ENCODE results near the gene SCAI. TPM values are rescaled to one million over a fixed set of nuclear protein-coding genes. Genes with fewer than 3 reads are reported as not detected.
A peak's percentile ranks its signal among the peaks of the same experiment; 100 is the strongest.
"Not testable (repeated sequence)": the region's sequence is repeated elsewhere in the genome, so short reads cannot be mapped to it uniquely, and the experiment has no call there.

Gene SCAI
- total RNA-seq, 1 donor from 2014 or later: 10.0 TPM

- intact Hi-C loops (cut with micrococcal nuclease): no loop called here
- no peak overlapping the region for H3K27ac Mint-ChIP-seq
- no peak for DNase-seq (ENCODE audit: low spot score)
- no peak overlapping the region for H3K4me3 Mint-ChIP-seq
- H3K4me1 Mint-ChIP-seq (ENCODE audit: low read depth): peaks cover 8% of the 10 kb centered on the region
- H3K9me3 Mint-ChIP-seq: no peaks in the 10 kb centered on the region
- H3K27me3 Mint-ChIP-seq (ENCODE audit: insufficient read depth): no peaks in the 10 kb centered on the region
- peaks cover 21% of the 10 kb centered on the region for H3K36me3 Mint-ChIP-seq (ENCODE audit: low read depth)
These were observed 26.6 kb upstream of the SCAI start for GRCh38 chr9:125169895-125170294.

- no peak overlapping the region for H3K4me3 Mint-ChIP-seq
- intact Hi-C loops (cut with micrococcal nuclease): no loop called here
- H3K36me3 Mint-ChIP-seq (ENCODE audit: low read depth): peaks cover 18% of the 10 kb centered on the region
- H3K4me1 Mint-ChIP-seq (ENCODE audit: low read depth): no peaks in the 10 kb centered on the region
- H3K27me3 Mint-ChIP-seq (ENCODE audit: insufficient read depth): no peaks in the 10 kb centered on the region
- H3K9me3 Mint-ChIP-seq: no peaks in the 10 kb centered on the region
- no peak for DNase-seq (ENCODE audit: low spot score)
- no peak overlapping the region for H3K27ac Mint-ChIP-seq
These were observed 23.4 kb upstream of the SCAI start for GRCh38 chr9:125166762-125167161.

GRCh38 chr9:125162891-125163290, 19.6 kb upstream of the SCAI start:
- H3K9me3 Mint-ChIP-seq; DNase-seq (ENCODE audit: low spot score); H3K27ac Mint-ChIP-seq; intact Hi-C loops (cut with micrococcal nuclease); H3K4me3 Mint-ChIP-seq; H3K27me3 Mint-ChIP-seq (ENCODE audit: insufficient read depth); H3K4me1 Mint-ChIP-seq (ENCODE audit: low read depth): not testable (repeated sequence)
- peaks cover 13% of the 10 kb centered on the region for H3K36me3 Mint-ChIP-seq (ENCODE audit: low read depth)

- peaks cover 14% of the 10 kb centered on the region for H3K36me3 Mint-ChIP-seq (ENCODE audit: low read depth)
- no peak overlapping the region for H3K4me3 Mint-ChIP-seq
- no peaks in the 10 kb centered on the region for H3K27me3 Mint-ChIP-seq (ENCODE audit: insufficient read depth)
- peak overlapping the region; percentile 58 for H3K27ac Mint-ChIP-seq
- DNase-seq (ENCODE audit: low spot score): no peak
- H3K9me3 Mint-ChIP-seq: no peaks in the 10 kb centered on the region
- H3K4me1 Mint-ChIP-seq (ENCODE audit: low read depth): no peaks in the 10 kb centered on the region
- intact Hi-C loops (cut with micrococcal nuclease): no loop called here
These were observed 18.1 kb upstream of the SCAI start for GRCh38 chr9:125161284-125161918.

- Mint-ChIP-seq H3K4me1 (ENCODE audit: low read depth) (no peaks in the 10 kb centered on the region), H3K4me3 (no peak overlapping the region), H3K27ac (no peak overlapping the region), H3K9me3 (no peaks in the 10 kb centered on the region), H3K27me3 (ENCODE audit: insufficient read depth) (no peaks in the 10 kb centered on the region), H3K36me3 (ENCODE audit: low read depth) (peaks cover 14% of the 10 kb centered on the region)
- DNase-seq (ENCODE audit: low spot score): no peak
- intact Hi-C loops (cut with micrococcal nuclease): no loop called here
These were observed 17.4 kb upstream of the SCAI start for GRCh38 chr9:125160750-125161149.

- Mint-ChIP-seq H3K4me3 (no peak overlapping the region), H3K27ac (no peak overlapping the region), H3K4me1 (ENCODE audit: low read depth) (no peaks in the 10 kb centered on the region), H3K27me3 (ENCODE audit: insufficient read depth) (no peaks in the 10 kb centered on the region), H3K9me3 (no peaks in the 10 kb centered on the region), H3K36me3 (ENCODE audit: low read depth) (peaks cover 28% of the 10 kb centered on the region)
- no peak for DNase-seq (ENCODE audit: low spot score)
- intact Hi-C loops (cut with micrococcal nuclease): no loop called here
These were observed 13.2 kb upstream of the SCAI start for GRCh38 chr9:125156551-125156950.

GRCh38 chr9:125153712-125154367, 10.5 kb upstream of the SCAI start:
- intact Hi-C loops (cut with micrococcal nuclease): no loop called here
- no peaks in the 10 kb centered on the region for H3K9me3 Mint-ChIP-seq
- H3K36me3 Mint-ChIP-seq (ENCODE audit: low read depth): peaks cover 42% of the 10 kb centered on the region
- H3K27me3 Mint-ChIP-seq (ENCODE audit: insufficient read depth): no peaks in the 10 kb centered on the region
- H3K4me3 Mint-ChIP-seq: no peak overlapping the region
- DNase-seq (ENCODE audit: low spot score): no peak
- no peak overlapping the region for H3K27ac Mint-ChIP-seq
- peaks cover 5% of the 10 kb centered on the region for H3K4me1 Mint-ChIP-seq (ENCODE audit: low read depth)

- Mint-ChIP-seq H3K9me3 (no peaks in the 10 kb centered on the region), H3K4me1 (ENCODE audit: low read depth) (peaks cover 8% of the 10 kb centered on the region), H3K36me3 (ENCODE audit: low read depth) (peaks cover 38% of the 10 kb centered on the region), H3K27me3 (ENCODE audit: insufficient read depth) (no peaks in the 10 kb centered on the region), H3K27ac (no peak overlapping the region), H3K4me3 (no peak overlapping the region)
- no peak for DNase-seq (ENCODE audit: low spot score)
- intact Hi-C loops (cut with micrococcal nuclease): no loop called here
These were observed 8.4 kb upstream of the SCAI start for GRCh38 chr9:125151730-125152129.

- H3K27ac Mint-ChIP-seq: peak overlapping the region; percentile 7
- no peak overlapping the region for H3K4me3 Mint-ChIP-seq
- DNase-seq (ENCODE audit: low spot score): no peak
- H3K27me3 Mint-ChIP-seq (ENCODE audit: insufficient read depth): no peaks in the 10 kb centered on the region
- no peaks in the 10 kb centered on the region for H3K9me3 Mint-ChIP-seq
- peaks cover 17% of the 10 kb centered on the region for H3K4me1 Mint-ChIP-seq (ENCODE audit: low read depth)
- H3K36me3 Mint-ChIP-seq (ENCODE audit: low read depth): peaks cover 38% of the 10 kb centered on the region
- intact Hi-C loops (cut with micrococcal nuclease): no loop called here
These were observed 7.3 kb upstream of the SCAI start for GRCh38 chr9:125150349-125151245.

- Mint-ChIP-seq H3K4me1 (ENCODE audit: low read depth) (peaks cover 31% of the 10 kb centered on the region), H3K36me3 (ENCODE audit: low read depth) (peaks cover 27% of the 10 kb centered on the region), H3K4me3 (no peak overlapping the region), H3K27ac (no peak overlapping the region), H3K9me3 (no peaks in the 10 kb centered on the region), H3K27me3 (ENCODE audit: insufficient read depth) (no peaks in the 10 kb centered on the region)
- intact Hi-C loops (cut with micrococcal nuclease): no loop called here
- no peak for DNase-seq (ENCODE audit: low spot score)
These were observed 4.1 kb upstream of the SCAI start for GRCh38 chr9:125147401-125147951.

GRCh38 chr9:125146247-125146646, 2.9 kb upstream of the SCAI start:
- no peak for DNase-seq (ENCODE audit: low spot score)
- Mint-ChIP-seq H3K4me3 (no peak overlapping the region), H3K4me1 (ENCODE audit: low read depth) (peaks cover 43% of the 10 kb centered on the region), H3K9me3 (no peaks in the 10 kb centered on the region), H3K36me3 (ENCODE audit: low read depth) (peaks cover 17% of the 10 kb centered on the region), H3K27me3 (ENCODE audit: insufficient read depth) (no peaks in the 10 kb centered on the region), H3K27ac (no peak overlapping the region)
- intact Hi-C loops (cut with micrococcal nuclease): no loop called here

- no peaks in the 10 kb centered on the region for H3K27me3 Mint-ChIP-seq (ENCODE audit: insufficient read depth)
- no peaks in the 10 kb centered on the region for H3K9me3 Mint-ChIP-seq
- no peak for DNase-seq (ENCODE audit: low spot score)
- no peak overlapping the region for H3K27ac Mint-ChIP-seq
- H3K36me3 Mint-ChIP-seq (ENCODE audit: low read depth): peaks cover 9% of the 10 kb centered on the region
- no peak overlapping the region for H3K4me3 Mint-ChIP-seq
- intact Hi-C loops (cut with micrococcal nuclease): no loop called here
- H3K4me1 Mint-ChIP-seq (ENCODE audit: low read depth): peaks cover 45% of the 10 kb centered on the region
These were observed 2.1 kb upstream of the SCAI start for GRCh38 chr9:125145425-125145824.

All from activated T-helper 1 cell treated with anti-CD3 and anti-CD28 coated beads, Interleukin-12 subunit alpha, Interleukin-12 subunit beta, Interleukin-2, Interleukin-4 antibody, amounts not matched to agents 30 ng/mL and 10 ng/mL and 1 ng/mL, durations not matched to agents 14 hours and 24 hours and 36 hours (primary cell).